A673 (cell line): ENCODE measurements around the gene TSNAXIP1. TPM values are rescaled to one million over a fixed set of nuclear protein-coding genes. Genes with fewer than 3 reads are reported as not detected.

Experiments used
- BruUV-seq: library from RNA; stranded (reverse); fragments of 400-500 nt; replicated peaks from 2 replicates; lab custom pipeline; 2021; lab: Mats Ljungman, UMichigan
- CTCF ChIA-PET: fragments of 300-600 bp; sonication (Branson Sonifier 250); formaldehyde crosslinking; loops from one replicate; lab custom pipeline; 2022; ENCODE audit warnings: antibody characterized with exemption; lab: Charles Lee
- POLR2A ChIA-PET: fragments of 300-600 bp; sonication (Branson Sonifier 250); formaldehyde crosslinking; loops from one replicate; lab custom pipeline; 2022; ENCODE audit warnings: antibody characterized with exemption; ENCODE audit not compliant: low non-redundant PET; lab: Charles Lee
- DNase-seq: peaks from one replicate; pipeline ENCODE4 v3.0.0-alpha.2; 2015; ENCODE audit warnings: low spot score
- H3K27ac ChIP-seq: fragments of 200-600 bp; sonication (generic); 2 replicates; pipeline ENCODE4 v1.5.1; 2016; ENCODE audit warnings: mixed run types, low read depth, mild to moderate bottlenecking, mixed read lengths, antibody characterized with exemption, low read length; ENCODE audit not compliant: poor library complexity, severe bottlenecking
- H3K27me3 ChIP-seq: fragments of 200-600 bp; sonication (generic); replicated peaks from 2 replicates; pipeline ENCODE4 v1.6.1; 2017; ENCODE audit warnings: mixed run types, low read depth, mild to moderate bottlenecking, mixed read lengths, antibody characterized with exemption, low read length; ENCODE audit not compliant: insufficient read depth, poor library complexity
- H3K36me3 ChIP-seq: fragments of 200-600 bp; sonication (generic); 2 replicates; pipeline ENCODE4 v1.6.1; 2016; ENCODE audit warnings: mixed run types, mild to moderate bottlenecking, mixed read lengths, antibody characterized with exemption, low read length; ENCODE audit not compliant: insufficient read depth, poor library complexity, severe bottlenecking
- H3K4me1 ChIP-seq: fragments of 200-600 bp; sonication (generic); 2 replicates; pipeline ENCODE4 v1.6.1; 2017; ENCODE audit warnings: mixed run types, mild to moderate bottlenecking, mixed read lengths, antibody characterized with exemption, low read length; ENCODE audit not compliant: insufficient read depth, poor library complexity, severe bottlenecking
- H3K4me3 ChIP-seq: fragments of 200-600 bp; sonication (generic); 2 replicates; pipeline ENCODE4 v1.5.1; 2016; ENCODE audit warnings: low read depth, mixed run types, mild to moderate bottlenecking, mixed read lengths, low read length; ENCODE audit not compliant: poor library complexity, severe bottlenecking
- H3K9me3 ChIP-seq: fragments of 200-600 bp; sonication (generic); 2 replicates; pipeline ENCODE4 v1.6.1; 2016; ENCODE audit warnings: mixed run types, low read depth, mild to moderate bottlenecking, mixed read lengths, antibody characterized with exemption, low read length; ENCODE audit not compliant: poor library complexity, severe bottlenecking
- CTCF ChIP-seq: fragments of 300-800, 200-600 bp; sonication (generic); conservative IDR thresholded peaks from 2 replicates; pipeline ENCODE4 v1.5.1; 2017; ENCODE audit warnings: low read depth, mild to moderate bottlenecking, antibody characterized with exemption, low read length, moderate library complexity, mixed read lengths
- EZH2 ChIP-seq: fragments of 200-600 bp; sonication (generic); IDR thresholded peaks from 2 replicates; pipeline ENCODE4 v1.6.1; 2017; ENCODE audit warnings: borderline replicate concordance, low read depth, mild to moderate bottlenecking, mixed read lengths, antibody characterized with exemption, low read length; ENCODE audit not compliant: poor library complexity, severe bottlenecking
- intact Hi-C: fragments of 100-400 bp; cut with micrococcal nuclease; formaldehyde crosslinking; loops from one replicate; pipeline ENCODE4 v1.10.0; 2022; ENCODE audit not compliant: unreplicated experiment
- total RNA-seq: library from RNA; stranded (reverse); gene quantifications from 2 replicates; pipeline ENCODE4 v1.2.3, GENCODE V29; 2021

Gene TSNAXIP1
- total RNA-seq, 1 experiment from 2014 or later, result 1.0 TPM

DNA sequence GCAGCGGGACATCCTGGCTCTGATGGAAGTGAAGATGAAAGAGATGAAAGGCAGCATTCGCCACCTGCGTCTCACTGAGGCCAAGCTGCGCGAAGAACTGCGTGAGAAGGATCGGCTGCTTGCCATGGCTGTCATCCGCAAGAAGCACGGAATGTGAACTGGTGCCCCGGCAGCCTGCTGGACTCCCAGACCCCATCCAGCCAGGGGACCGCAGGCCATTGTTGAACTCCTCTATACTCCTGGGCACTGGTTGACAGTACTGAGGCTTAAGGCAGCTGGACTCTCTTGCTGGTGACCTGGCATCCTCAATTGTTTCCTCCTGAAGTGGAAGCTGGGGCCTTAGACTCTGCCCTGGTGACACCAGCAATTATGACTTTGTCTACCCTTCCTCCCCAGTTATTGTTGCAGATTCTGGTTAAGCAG, 36.7 kb downstream of the TSNAXIP1 start:
- CTCF ChIA-PET, result no interaction called here
- intact Hi-C loops, result no loop called here
- BruUV-seq, result TSS peak; percentile 18

GRCh38 chr16:67844497-67844896, 37.8 kb downstream of the TSNAXIP1 start:
- Histone ChIP-seq H3K4me1 (peaks cover 34% of the 10 kb centered on the region), H3K36me3 (no peaks in the 10 kb centered on the region), H3K9me3 (no peaks in the 10 kb centered on the region), H3K27me3 (no peaks in the 10 kb centered on the region), H3K27ac (peak overlapping the region; percentile 22), H3K4me3 (peak overlapping the region; percentile 89)
- CTCF ChIA-PET, result interaction anchor here (1.9 kb wide), 1 partner anchor 28 kb away, joined by 5 read pairs; no protein-coding TSS in a partner anchor
- no peak for TF ChIP-seq EZH2
- TF ChIP-seq CTCF, result no peak
- POLR2A ChIA-PET, result no interaction called here
- intact Hi-C loops, result no loop called here
- DNase-seq, result no peak
- BruUV-seq, result no TSS peak

More for the DNA sequence above, 36.7 kb downstream of the TSNAXIP1 start:
- POLR2A ChIA-PET, result no interaction called here
- Histone ChIP-seq H3K4me3 (peak overlapping the region; percentile 89), H3K27ac (peak overlapping the region; percentile 99), H3K9me3 (no peaks in the 10 kb centered on the region), H3K36me3 (no peaks in the 10 kb centered on the region), H3K4me1 (peaks cover 34% of the 10 kb centered on the region), H3K27me3 (no peaks in the 10 kb centered on the region)
- DNase-seq, result no peak
- TF ChIP-seq EZH2, result no peak
- no peak for TF ChIP-seq CTCF

DNA sequence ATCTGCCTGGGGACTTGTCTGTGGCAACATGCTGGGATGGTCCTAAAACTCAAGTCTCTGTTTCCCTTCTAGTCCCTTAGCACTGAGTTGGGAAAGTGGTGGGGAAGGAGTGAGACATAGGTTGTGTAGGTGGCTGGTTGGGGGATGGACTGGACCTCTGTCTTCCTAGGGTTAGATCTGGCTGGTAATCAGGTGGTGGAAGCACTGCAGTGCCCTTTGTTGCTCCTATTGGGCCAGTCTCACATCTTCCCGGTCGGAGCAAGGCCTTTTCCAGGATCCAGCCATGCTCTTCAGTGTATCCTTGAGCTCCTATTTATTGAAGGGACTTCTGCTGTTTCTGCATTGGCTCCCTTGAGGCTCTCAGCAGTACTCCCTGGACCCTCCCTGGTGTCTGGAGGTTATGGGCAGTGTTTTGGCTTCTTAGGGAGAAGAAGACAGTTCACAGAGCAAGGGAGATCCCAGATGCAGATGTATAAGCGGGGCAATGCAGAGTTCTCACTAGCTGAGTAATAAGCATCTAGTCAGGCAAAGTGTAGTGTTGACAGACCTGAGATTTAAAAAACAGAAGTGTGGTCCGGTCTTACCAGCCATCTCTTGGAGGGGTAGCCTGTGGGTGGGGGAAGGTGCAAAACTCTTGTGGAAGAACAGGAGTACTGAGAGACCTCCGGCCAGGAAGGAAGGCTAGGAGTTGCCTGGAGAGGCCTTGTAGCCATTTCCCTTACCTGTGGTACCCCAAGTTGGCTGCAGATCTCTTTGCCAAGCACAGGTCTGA, 38.8 kb downstream of the TSNAXIP1 start:
- peak overlapping the region; percentile 92 for H3K4me3 ChIP-seq
- ChIA-PET CTCF (interaction anchor here (1.9 kb wide), 1 partner anchor 29 kb away, joined by 5 read pairs; no protein-coding TSS in a partner anchor), POLR2A (no interaction called here)
- no peak for TF ChIP-seq EZH2
- TF ChIP-seq CTCF, result no peak
- H3K27me3 ChIP-seq, result no peaks in the 10 kb centered on the region
- DNase-seq, result no peak
- intact Hi-C loops, result no loop called here
- H3K27ac ChIP-seq, result peak overlapping the region; percentile 96
- H3K9me3 ChIP-seq, result no peaks in the 10 kb centered on the region
- BruUV-seq, result TSS peak; percentile 77
- H3K4me1 ChIP-seq, result peaks cover 34% of the 10 kb centered on the region
- no peaks in the 10 kb centered on the region for H3K36me3 ChIP-seq
